Measurements from ENCODE around the gene PPTC7.
A peak's percentile ranks its signal among the peaks of the same experiment; 100 is the strongest.
"Not testable (repeated sequence)": the region's sequence is repeated elsewhere in the genome, so short reads cannot be mapped to it uniquely, and the experiment has no call there.

PPTC7 gene

DNA sequence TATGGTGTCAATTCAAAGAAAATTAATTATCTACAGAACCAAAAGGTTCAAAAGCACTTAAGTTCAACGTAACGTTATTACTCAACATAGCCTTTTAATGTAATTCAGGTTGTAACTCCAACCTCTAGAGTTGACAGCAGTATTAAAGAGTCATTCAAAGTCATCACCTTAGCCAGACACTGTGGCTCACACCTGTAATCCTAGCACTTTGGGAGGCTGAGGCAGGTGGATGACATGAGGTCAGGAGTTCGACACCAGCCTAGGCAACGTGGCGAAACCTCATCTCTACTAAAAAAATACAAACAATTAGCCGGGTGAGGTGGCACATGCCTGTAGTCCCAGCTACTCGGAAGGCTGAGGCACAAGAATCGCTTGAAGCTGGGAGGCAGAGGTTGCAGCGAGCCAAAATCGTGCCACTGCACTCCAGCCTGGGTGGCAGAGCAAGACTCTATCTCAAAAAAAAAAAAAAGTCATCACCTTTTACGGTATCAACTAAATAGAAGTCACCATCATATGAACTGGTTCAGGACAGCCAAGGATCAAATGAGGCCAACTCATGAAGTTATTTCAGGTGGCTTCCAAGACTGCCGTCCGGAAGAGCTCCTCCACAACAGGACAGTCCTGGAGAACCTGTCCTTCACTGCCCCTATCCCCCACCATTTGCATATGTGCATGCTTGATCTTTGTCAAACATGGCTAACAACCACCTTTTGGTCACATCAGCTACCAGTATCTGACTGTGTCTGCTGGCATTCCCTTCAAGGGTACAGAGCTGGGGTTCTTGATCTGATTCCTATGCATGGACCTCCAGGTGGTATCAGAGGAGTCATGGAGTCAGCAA is 4.2 kb downstream of the PPTC7 start:
- Histone ChIP-seq H3K27ac (ENCODE audit: poor library complexity, severe bottlenecking) (peak overlapping the region; percentile 99), H3K27me3 (ENCODE audit: insufficient read depth, poor library complexity, severe bottlenecking) (no peaks in the 10 kb centered on the region), H3K4me1 (ENCODE audit: insufficient read depth, poor library complexity, severe bottlenecking) (peaks cover 50% of the 10 kb centered on the region), H3K36me3 (ENCODE audit: low read depth) (no peaks in the 10 kb centered on the region), H3K9me3 (ENCODE audit: severe bottlenecking) (no peaks in the 10 kb centered on the region), H3K4me3 (ENCODE audit: severe bottlenecking) (no peak overlapping the region)
- ATAC-seq (ENCODE audit: low read depth) (peak; percentile 23), DNase-seq (ENCODE audit: low spot score) (no peak)
- TF ChIP-seq, protein P1, sequence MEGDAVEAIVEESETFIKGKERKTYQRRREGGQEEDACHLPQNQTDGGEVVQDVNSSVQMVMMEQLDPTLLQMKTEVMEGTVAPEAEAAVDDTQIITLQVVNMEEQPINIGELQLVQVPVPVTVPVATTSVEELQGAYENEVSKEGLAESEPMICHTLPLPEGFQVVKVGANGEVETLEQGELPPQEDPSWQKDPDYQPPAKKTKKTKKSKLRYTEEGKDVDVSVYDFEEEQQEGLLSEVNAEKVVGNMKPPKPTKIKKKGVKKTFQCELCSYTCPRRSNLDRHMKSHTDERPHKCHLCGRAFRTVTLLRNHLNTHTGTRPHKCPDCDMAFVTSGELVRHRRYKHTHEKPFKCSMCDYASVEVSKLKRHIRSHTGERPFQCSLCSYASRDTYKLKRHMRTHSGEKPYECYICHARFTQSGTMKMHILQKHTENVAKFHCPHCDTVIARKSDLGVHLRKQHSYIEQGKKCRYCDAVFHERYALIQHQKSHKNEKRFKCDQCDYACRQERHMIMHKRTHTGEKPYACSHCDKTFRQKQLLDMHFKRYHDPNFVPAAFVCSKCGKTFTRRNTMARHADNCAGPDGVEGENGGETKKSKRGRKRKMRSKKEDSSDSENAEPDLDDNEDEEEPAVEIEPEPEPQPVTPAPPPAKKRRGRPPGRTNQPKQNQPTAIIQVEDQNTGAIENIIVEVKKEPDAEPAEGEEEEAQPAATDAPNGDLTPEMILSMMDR (IDR thresholded peaks at IDR 0.05; ENCODE audit: poor library complexity, severe bottlenecking): no peak

DNA sequence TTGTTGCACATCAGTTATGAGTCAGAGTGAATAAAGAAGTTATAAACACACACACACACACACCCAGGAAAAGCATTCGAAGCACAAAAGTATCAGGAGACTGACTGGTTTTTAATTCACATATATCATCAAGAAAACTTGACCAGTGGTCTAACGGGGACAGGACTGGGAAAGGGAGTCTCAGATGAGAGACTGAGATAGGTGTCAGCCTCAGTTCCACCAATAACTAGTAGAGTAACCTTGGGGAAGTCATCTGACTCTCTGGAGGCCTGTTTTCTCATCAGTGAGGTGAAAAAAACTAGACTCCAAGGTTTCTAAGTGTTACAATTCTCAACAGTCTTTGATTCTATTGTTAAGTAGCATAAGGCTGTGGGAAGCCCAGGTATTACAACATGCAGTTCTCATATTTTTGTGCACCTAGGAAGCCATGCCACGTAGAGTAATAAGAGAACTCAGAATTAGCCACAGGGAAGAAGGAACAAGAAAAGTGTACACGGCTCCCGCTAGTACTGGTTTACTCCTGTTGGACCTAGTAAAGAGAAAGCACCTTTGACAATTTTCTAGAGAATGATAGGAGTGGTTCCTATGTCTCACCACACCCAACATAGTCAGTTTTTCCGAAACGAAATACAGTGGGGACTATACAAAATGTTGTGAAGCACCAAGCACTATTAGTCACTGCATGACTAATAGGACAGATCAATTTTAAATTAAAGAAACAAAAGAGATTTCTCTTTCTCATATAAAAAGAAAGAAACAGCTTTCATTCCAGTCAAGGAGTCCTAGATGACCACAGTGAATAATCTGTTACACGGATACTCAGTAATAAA is 5.0 kb downstream of the PPTC7 start:
- no peaks in the 10 kb centered on the region for H3K27me3 ChIP-seq (ENCODE audit: insufficient read depth, poor library complexity, severe bottlenecking)
- peaks cover 45% of the 10 kb centered on the region for H3K4me1 ChIP-seq (ENCODE audit: insufficient read depth, poor library complexity, severe bottlenecking)
- DNase-seq (ENCODE audit: low spot score) (no peak), ATAC-seq (ENCODE audit: low read depth) (peak; percentile 72)
- TF ChIP-seq, protein P1 (IDR thresholded peaks at IDR 0.05; ENCODE audit: poor library complexity, severe bottlenecking): no peak
- peak overlapping the region; percentile 99 for H3K27ac ChIP-seq (ENCODE audit: poor library complexity, severe bottlenecking)
- H3K9me3 ChIP-seq (ENCODE audit: severe bottlenecking): no peaks in the 10 kb centered on the region
- peak overlapping the region; percentile 5 for H3K4me3 ChIP-seq (ENCODE audit: severe bottlenecking)
- peaks cover 5% of the 10 kb centered on the region; the same call in 1 of the 2 replicates for H3K36me3 ChIP-seq (ENCODE audit: low read depth)

DNA sequence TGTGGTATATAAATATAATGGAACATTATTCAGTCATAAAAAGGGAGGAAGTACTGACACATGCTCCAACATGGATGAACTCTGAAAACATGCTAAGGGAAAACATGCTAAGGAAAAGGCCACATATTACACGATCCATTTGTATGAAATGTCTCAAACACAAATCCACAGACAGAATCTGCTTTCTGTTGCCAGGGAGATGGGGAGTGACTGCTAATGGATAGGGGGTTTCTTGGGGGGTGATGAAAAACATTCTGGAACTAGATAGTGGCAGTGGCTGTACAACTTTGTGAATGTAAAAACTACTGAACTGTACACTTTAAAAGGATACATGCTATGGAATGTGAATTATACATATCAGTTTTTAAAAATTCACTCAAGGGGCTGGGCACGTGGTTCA is 6.6 kb downstream of the PPTC7 start:
- Histone ChIP-seq H3K27ac (ENCODE audit: poor library complexity, severe bottlenecking) (peak overlapping the region; percentile 99), H3K9me3 (ENCODE audit: severe bottlenecking) (no peaks in the 10 kb centered on the region), H3K4me3 (ENCODE audit: severe bottlenecking) (no peak overlapping the region), H3K36me3 (ENCODE audit: low read depth) (peaks cover 18% of the 10 kb centered on the region), H3K27me3 (ENCODE audit: insufficient read depth, poor library complexity, severe bottlenecking) (no peaks in the 10 kb centered on the region), H3K4me1 (ENCODE audit: insufficient read depth, poor library complexity, severe bottlenecking) (peaks cover 45% of the 10 kb centered on the region)
- no peak for ATAC-seq (ENCODE audit: low read depth)
- TF ChIP-seq, protein P1 (IDR thresholded peaks at IDR 0.05; ENCODE audit: poor library complexity, severe bottlenecking): no peak
- DNase-seq (ENCODE audit: low spot score): no peak

DNA sequence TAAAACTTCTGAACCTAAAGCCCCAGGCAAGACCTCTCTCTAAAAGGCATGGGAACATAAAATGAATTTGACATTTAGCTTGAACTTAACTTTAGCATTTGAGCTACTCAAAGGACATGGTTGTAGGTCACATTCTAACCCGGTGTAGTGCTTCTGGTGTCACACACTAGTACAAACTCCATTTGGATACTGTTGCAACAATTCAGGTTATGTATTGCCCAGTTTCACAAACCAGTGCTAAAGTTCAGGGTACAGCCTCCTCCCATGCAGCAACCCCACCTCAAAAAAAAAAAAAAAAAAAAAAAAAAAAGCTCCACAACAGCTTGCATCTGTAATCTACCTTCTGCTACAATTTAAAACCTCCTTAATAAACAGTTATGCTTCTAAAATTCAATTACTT is 7.8 kb downstream of the PPTC7 start:
- H3K36me3 ChIP-seq (ENCODE audit: low read depth): peaks cover 21% of the 10 kb centered on the region
- ATAC-seq (ENCODE audit: low read depth) (no peak), DNase-seq (ENCODE audit: low spot score) (no peak)
- peaks cover 40% of the 10 kb centered on the region for H3K4me1 ChIP-seq (ENCODE audit: insufficient read depth, poor library complexity, severe bottlenecking)
- H3K27ac ChIP-seq (ENCODE audit: poor library complexity, severe bottlenecking): peak overlapping the region; percentile 99
- no peaks in the 10 kb centered on the region for H3K9me3 ChIP-seq (ENCODE audit: severe bottlenecking)
- TF ChIP-seq, protein P1 (IDR thresholded peaks at IDR 0.05; ENCODE audit: poor library complexity, severe bottlenecking): no peak
- H3K27me3 ChIP-seq (ENCODE audit: insufficient read depth, poor library complexity, severe bottlenecking): no peaks in the 10 kb centered on the region
- H3K4me3 ChIP-seq (ENCODE audit: severe bottlenecking): no peak overlapping the region

DNA sequence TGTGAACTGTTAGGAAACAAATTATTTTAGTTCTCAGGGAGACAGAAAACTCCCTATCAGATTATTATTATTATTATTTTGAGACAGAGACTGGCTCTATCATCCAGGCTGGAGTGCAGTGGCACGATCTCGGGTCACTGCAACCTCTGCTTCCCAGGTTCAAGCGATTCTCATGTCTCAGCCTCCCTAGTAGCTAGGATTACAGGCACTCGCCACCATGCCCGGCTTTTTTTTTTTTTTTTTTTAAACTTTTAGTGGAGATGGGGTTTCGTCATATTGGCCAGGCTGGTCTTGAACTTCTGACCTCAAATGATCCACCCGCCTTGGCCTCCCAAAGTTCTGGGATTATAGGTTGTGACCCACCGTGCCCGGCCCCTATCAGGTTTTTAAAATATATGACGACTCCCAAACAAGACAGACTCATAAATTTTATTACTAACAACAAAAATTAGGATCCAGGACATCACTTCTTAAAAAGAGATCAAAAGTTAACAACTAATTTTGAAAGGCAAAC is 8.3 kb downstream of the PPTC7 start:
- H3K4me1 ChIP-seq (ENCODE audit: insufficient read depth, poor library complexity, severe bottlenecking): peaks cover 40% of the 10 kb centered on the region
- not testable (repeated sequence) for DNase-seq (ENCODE audit: low spot score); H3K27me3 ChIP-seq (ENCODE audit: insufficient read depth, poor library complexity, severe bottlenecking); ATAC-seq (ENCODE audit: low read depth); H3K4me3 ChIP-seq (ENCODE audit: severe bottlenecking); H3K9me3 ChIP-seq (ENCODE audit: severe bottlenecking)
- peak overlapping the region; percentile 99 for H3K27ac ChIP-seq (ENCODE audit: poor library complexity, severe bottlenecking)
- H3K36me3 ChIP-seq (ENCODE audit: low read depth): peaks cover 22% of the 10 kb centered on the region
